Measurements from ENCODE around the gene KDM6A. TPM values are rescaled to one million over a fixed set of nuclear protein-coding genes. Genes with fewer than 3 reads are reported as not detected.
A peak's percentile ranks its signal among the peaks of the same experiment; 100 is the strongest.

Gene KDM6A
- total and polyA plus RNA-seq, 2 of the 13 experiments (the other 11 are each of a cell fraction or from before 2014, with no cell fraction given), result 16.7 to 18.2 TPM

- H4K20me1 ChIP-seq (ENCODE audit: insufficient read depth, low read length), result 0 out of 2 replicates have a peak, but pooled peaks cover 7% of the 10 kb centered on the region
- H3K36me3 ChIP-seq (replicated peaks in 1 of 2; ENCODE audit: control insufficient read depth in 1 of 2, insufficient read depth in 2 of 2, low read length in 2 of 2), result no peaks in the 10 kb centered on the region
- CTCF ChIA-PET (ENCODE audit: low intra/inter-chr PET ratio, low total read pairs), result no interaction called here
- TF ChIP-seq CSRNP1 (CRISPR knock-in tag; IDR thresholded peaks at IDR 0.05) (no peak), ZNF547 (CRISPR knock-in tag; IDR thresholded peaks at IDR 0.05) (no peak), STAG1 (CRISPR knock-in tag; IDR thresholded peaks at IDR 0.05) (peak; percentile 56), HNF4G (IDR thresholded peaks at IDR 0.05; ENCODE audit: borderline replicate concordance, low read depth, low read length) (no peak), HNF4G (CRISPR knock-in tag; IDR thresholded peaks at IDR 0.05; ENCODE audit: borderline replicate concordance, low read depth) (no peak), LCORL (IDR thresholded peaks at IDR 0.05) (no peak), LCORL (CRISPR knock-in tag; IDR thresholded peaks at IDR 0.05) (no peak), TERF1 (CRISPR knock-in tag; IDR thresholded peaks at IDR 0.05) (no peak), MBNL3 (CRISPR knock-in tag; conservative IDR thresholded peaks at IDR 0.05) (no peak), RNF2 (conservative IDR thresholded peaks at IDR 0.05; ENCODE audit: low read depth) (no peak), HIVEP1 (CRISPR knock-in tag; IDR thresholded peaks at IDR 0.05) (no peak), NFIB (CRISPR knock-in tag; IDR thresholded peaks at IDR 0.05; ENCODE audit: borderline replicate concordance) (no peak), SIN3B (IDR thresholded peaks at IDR 0.05; ENCODE audit: low read length) (no peak), CTCF (CRISPR knock-in tag; IDR thresholded peaks at IDR 0.05) (peak; percentile 38; the same call in 1 of the 2 replicates), PAXIP1 (CRISPR knock-in tag; conservative IDR thresholded peaks at IDR 0.05) (no peak)
- H3K9ac ChIP-seq (ENCODE audit: insufficient read depth, low read depth, low read length), result no peak overlapping the region
- no peaks in the 10 kb centered on the region; the same call in 1 of the 2 replicates for H3K9me3 ChIP-seq (ENCODE audit: low read length)
- POLR2A ChIA-PET, result no interaction called here
- ATAC-seq (0 out of 3 replicates have a peak, but pooled peaks have one; percentile 38), FAIRE-seq (peak; percentile 51), DNase-seq (ENCODE audit: low spot score) (peak; percentile 10)
- H3K27ac ChIP-seq (ENCODE audit: extremely low read length, insufficient read depth, low read length), result no peak overlapping the region
- H3K27me3 ChIP-seq (ENCODE audit: control insufficient read depth in 1 of 2, insufficient read depth in 2 of 2, low read length in 2 of 2), result no peaks in the 10 kb centered on the region
- H3K4me3 ChIP-seq (replicated peaks in 1 of 3; ENCODE audit: insufficient read depth in 1 of 3, low read depth in 2 of 3, low read length in 3 of 3), result no peak overlapping the region
- intact Hi-C loops (cut with micrococcal nuclease; ENCODE audit: unreplicated experiment) (loop anchor here (10.0 kb wide), 1 partner anchor 71 kb away; the partner anchor contains the start of gene KDM6A), in situ Hi-C loops (cut with HindIII; ENCODE audit: extremely low pct_ligation_motif_present, low pct_unique_long_range_greater_than_20kb) (no loop called here)
- peaks cover 83% of the 10 kb centered on the region for H3K79me2 ChIP-seq (ENCODE audit: insufficient read depth, low read length)
- H3K4me1 ChIP-seq (ENCODE audit: insufficient read depth, low read length), result peaks cover 12% of the 10 kb centered on the region
- H2AFZ ChIP-seq (ENCODE audit: low read length), result no peak overlapping the region
- no peak overlapping the region for H3K4me2 ChIP-seq (ENCODE audit: low read depth, low read length)
- 90% methylated on average over 4 of the region's 4 CpGs for WGBS (ENCODE audit: low lambda C conversion rate)
- BruUV-seq (replicated peaks), result no TSS peak
Observed at GRCh38 chrX:44945736-44946135, 72.7 kb downstream of the KDM6A start.
